ENCODE data around the gene COL26A1. TPM values are rescaled to one million over a fixed set of nuclear protein-coding genes. Genes with fewer than 3 reads are reported as not detected.
A peak's percentile ranks its signal among the peaks of the same experiment; 100 is the strongest.
"Not testable (repeated sequence)": the region's sequence is repeated elsewhere in the genome, so short reads cannot be mapped to it uniquely, and the experiment has no call there.

COL26A1 gene
- total RNA-seq, 2 experiments from 2014 or later = not detected

DNA sequence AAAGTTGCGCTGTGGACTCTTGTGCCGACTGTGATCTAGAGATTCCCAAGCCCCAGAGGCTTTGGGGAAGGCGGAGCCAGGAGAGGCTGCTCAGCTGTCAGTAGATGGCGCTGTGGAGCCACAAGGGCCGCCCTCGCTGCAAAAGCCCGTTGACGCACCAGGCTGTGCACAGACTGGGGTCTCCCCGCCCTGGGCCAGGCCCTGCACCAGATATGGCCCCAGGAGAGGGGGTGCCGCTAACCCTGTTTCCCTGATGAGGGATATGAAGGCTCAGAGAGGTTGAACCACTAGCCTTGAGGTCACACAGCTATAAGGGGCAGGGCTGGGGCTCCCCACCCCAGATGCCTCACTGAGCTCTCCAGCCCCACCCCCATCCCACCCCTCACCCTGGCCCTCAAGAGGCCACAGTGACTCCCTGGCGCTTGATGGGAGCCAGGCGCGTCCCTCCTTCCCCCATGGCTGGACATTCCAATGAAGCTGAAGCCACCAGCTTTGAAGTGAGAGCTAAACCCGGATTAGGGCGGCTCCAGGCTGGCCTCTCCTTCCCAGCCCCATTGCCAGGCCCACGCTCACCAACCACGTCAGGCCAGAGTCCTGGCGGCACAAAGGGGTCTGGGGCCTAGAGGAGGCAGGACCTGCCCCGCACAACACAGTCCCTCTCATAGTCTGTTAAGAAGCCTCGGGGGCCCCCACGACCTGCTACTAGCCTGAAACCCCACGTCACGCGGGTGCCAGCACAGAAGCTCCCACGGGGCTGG lies 240.0 kb downstream of the COL26A1 start:
- H3K36me3 ChIP-seq (ENCODE audit: insufficient read depth, low read length) = no peaks in the 10 kb centered on the region
- H3K4me3 ChIP-seq (ENCODE audit: low read depth, low read length, poor library complexity, severe bottlenecking) = no peak overlapping the region
- no peak for TF ChIP-seq EZH2phosphoT487 (IDR thresholded peaks at IDR 0.05; ENCODE audit: borderline replicate concordance, low read depth, low read length)
- TF ChIP-seq, protein P1, sequence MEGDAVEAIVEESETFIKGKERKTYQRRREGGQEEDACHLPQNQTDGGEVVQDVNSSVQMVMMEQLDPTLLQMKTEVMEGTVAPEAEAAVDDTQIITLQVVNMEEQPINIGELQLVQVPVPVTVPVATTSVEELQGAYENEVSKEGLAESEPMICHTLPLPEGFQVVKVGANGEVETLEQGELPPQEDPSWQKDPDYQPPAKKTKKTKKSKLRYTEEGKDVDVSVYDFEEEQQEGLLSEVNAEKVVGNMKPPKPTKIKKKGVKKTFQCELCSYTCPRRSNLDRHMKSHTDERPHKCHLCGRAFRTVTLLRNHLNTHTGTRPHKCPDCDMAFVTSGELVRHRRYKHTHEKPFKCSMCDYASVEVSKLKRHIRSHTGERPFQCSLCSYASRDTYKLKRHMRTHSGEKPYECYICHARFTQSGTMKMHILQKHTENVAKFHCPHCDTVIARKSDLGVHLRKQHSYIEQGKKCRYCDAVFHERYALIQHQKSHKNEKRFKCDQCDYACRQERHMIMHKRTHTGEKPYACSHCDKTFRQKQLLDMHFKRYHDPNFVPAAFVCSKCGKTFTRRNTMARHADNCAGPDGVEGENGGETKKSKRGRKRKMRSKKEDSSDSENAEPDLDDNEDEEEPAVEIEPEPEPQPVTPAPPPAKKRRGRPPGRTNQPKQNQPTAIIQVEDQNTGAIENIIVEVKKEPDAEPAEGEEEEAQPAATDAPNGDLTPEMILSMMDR (conservative IDR thresholded peaks at IDR 0.05; ENCODE audit: low read length) = peak; percentile 98
- H3K9me3 ChIP-seq (ENCODE audit: low read length) = no peaks in the 10 kb centered on the region
- peak; percentile 85 for DNase-seq (ENCODE audit: low spot score)
- ChIA-PET POLR2A (interaction anchor here (0.6 to 1.2 kb wide), 5 partner anchors 9 to 86 kb away, joined by 3 read pairs; no protein-coding TSS in a partner anchor), CTCF (ENCODE audit: unreplicated experiment) (interaction anchor here (0.6 to 1.1 kb wide), 6 partner anchors 9 to 215 kb away, joined by 3 read pairs; no protein-coding TSS in a partner anchor)
- no peak overlapping the region for H3K27ac ChIP-seq (ENCODE audit: low read depth, low read length, poor library complexity, severe bottlenecking)
- H3K79me2 ChIP-seq (ENCODE audit: insufficient read depth, low read depth, low read length) = no peaks in the 10 kb centered on the region
- no peak overlapping the region for H3K4me2 ChIP-seq (ENCODE audit: low read length)
- no TSS peak for BruUV-seq (replicated peaks)
- intact Hi-C loops (cut with micrococcal nuclease; ENCODE audit: unreplicated experiment) = loop anchor here (1.0 to 5.0 kb wide), 5 partner anchors 60 to 670 kb away; no protein-coding TSS in a partner anchor
- H4K20me1 ChIP-seq (ENCODE audit: insufficient read depth, low read length) = no peaks in the 10 kb centered on the region
- no peak overlapping the region for H2AFZ ChIP-seq (ENCODE audit: low read length)
- H3K9me2 ChIP-seq (ENCODE audit: insufficient read depth, low read length) = no peaks in the 10 kb centered on the region
- H3K4me1 ChIP-seq (ENCODE audit: insufficient read depth, low read length, poor library complexity, severe bottlenecking) = peaks cover 10% of the 10 kb centered on the region

DNA sequence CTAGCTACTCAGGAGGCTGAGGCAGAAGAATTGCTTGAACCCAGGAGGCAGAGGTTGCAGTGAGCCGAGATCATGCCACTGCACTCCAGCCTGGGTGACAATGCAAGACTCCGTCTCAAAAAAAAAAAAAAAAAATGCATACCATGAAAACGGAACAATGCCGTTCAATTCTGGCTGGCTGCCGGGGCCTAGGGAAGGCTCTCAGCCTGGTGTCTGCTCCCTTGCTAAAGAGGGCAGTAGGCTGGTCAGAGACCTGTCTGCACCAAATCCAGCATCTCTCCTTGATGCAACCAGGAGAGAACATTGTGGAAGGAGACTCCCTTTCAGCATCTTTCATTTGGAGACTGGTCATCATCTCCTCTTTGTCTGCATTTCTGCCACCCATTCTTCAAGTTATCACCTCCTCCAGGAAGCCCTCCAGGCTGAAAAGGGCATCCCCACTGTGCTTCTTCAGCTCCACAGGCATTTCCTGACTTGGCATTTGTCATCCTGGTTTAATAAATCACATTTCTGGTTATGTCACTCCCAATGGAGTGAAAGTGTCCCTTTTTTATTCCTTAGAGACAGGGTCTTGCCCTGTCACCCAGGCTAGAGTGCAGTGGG lies 241.8 kb downstream of the COL26A1 start:
- Histone ChIP-seq H3K36me3 (ENCODE audit: insufficient read depth, low read length) (no peaks in the 10 kb centered on the region), H2AFZ (ENCODE audit: low read length) (no peak overlapping the region), H3K9me3 (ENCODE audit: low read length) (no peaks in the 10 kb centered on the region), H3K79me2 (ENCODE audit: insufficient read depth, low read depth, low read length) (no peaks in the 10 kb centered on the region), H4K20me1 (ENCODE audit: insufficient read depth, low read length) (no peaks in the 10 kb centered on the region), H3K27ac (ENCODE audit: low read depth, low read length, poor library complexity, severe bottlenecking) (no peak overlapping the region), H3K4me1 (ENCODE audit: insufficient read depth, low read length, poor library complexity, severe bottlenecking) (peaks cover 10% of the 10 kb centered on the region), H3K9me2 (ENCODE audit: insufficient read depth, low read length) (no peaks in the 10 kb centered on the region), H3K4me3 (ENCODE audit: low read depth, low read length, poor library complexity, severe bottlenecking) (no peak overlapping the region), H3K4me2 (ENCODE audit: low read length) (no peak overlapping the region)
- ChIA-PET CTCF (ENCODE audit: unreplicated experiment) (interaction anchor here (0.7 kb wide), 1 partner anchor 289 kb away, joined by 3 read pairs; no protein-coding TSS in a partner anchor), POLR2A (interaction anchor here (0.6 to 0.7 kb wide), 3 partner anchors 62 to 653 kb away, joined by 3 to 7 read pairs (median 4); no protein-coding TSS in a partner anchor)
- BruUV-seq (replicated peaks) = no TSS peak
- intact Hi-C loops (cut with micrococcal nuclease; ENCODE audit: unreplicated experiment) = loop anchor here (5.0 kb wide), 1 partner anchor 253 kb away; no protein-coding TSS in a partner anchor
- DNase-seq (ENCODE audit: low spot score) = no peak
- TF ChIP-seq, protein P1 (conservative IDR thresholded peaks at IDR 0.05; ENCODE audit: low read length) = no peak
- TF ChIP-seq EZH2phosphoT487 (IDR thresholded peaks at IDR 0.05; ENCODE audit: borderline replicate concordance, low read depth, low read length) = no peak

DNA sequence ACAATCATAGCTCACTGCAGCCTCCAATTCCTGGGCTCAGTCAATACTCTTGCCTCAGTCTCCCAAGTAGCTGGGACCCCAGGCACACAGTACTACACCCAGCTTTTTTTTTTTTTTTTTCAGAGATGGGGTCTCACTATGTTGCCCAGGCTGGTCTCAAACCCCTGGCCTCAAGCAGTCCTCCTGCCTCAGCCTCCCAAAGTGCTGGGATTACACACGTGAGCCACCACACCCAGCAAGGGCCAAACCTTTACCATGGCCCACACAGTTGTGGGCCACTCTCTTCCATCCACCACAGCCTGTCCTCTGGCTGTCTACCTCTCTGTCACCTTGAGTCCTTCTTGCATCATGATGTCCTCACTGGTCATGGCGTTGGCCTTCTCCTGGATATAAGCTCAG lies 242.3 kb downstream of the COL26A1 start:
- H3K36me3 ChIP-seq (ENCODE audit: insufficient read depth, low read length); BruUV-seq (replicated peaks); H3K4me3 ChIP-seq (ENCODE audit: low read depth, low read length, poor library complexity, severe bottlenecking); H3K27ac ChIP-seq (ENCODE audit: low read depth, low read length, poor library complexity, severe bottlenecking); H3K9me3 ChIP-seq (ENCODE audit: low read length); H3K79me2 ChIP-seq (ENCODE audit: insufficient read depth, low read depth, low read length); H3K4me2 ChIP-seq (ENCODE audit: low read length); H2AFZ ChIP-seq (ENCODE audit: low read length); H4K20me1 ChIP-seq (ENCODE audit: insufficient read depth, low read length); DNase-seq (ENCODE audit: low spot score); H3K4me1 ChIP-seq (ENCODE audit: insufficient read depth, low read length, poor library complexity, severe bottlenecking); H3K9me2 ChIP-seq (ENCODE audit: insufficient read depth, low read length): not testable (repeated sequence)
- intact Hi-C loops (cut with micrococcal nuclease; ENCODE audit: unreplicated experiment) = loop anchor here (5.0 kb wide), 1 partner anchor 252 kb away; no protein-coding TSS in a partner anchor
- ChIA-PET CTCF (ENCODE audit: unreplicated experiment) (interaction anchor here (0.7 kb wide), 1 partner anchor 289 kb away, joined by 3 read pairs; no protein-coding TSS in a partner anchor), POLR2A (interaction anchor here (0.6 kb wide), 3 partner anchors 19 to 653 kb away, joined by 4 to 7 read pairs (median 4); no protein-coding TSS in a partner anchor)

Measured in OCI-LY7 (cell line).